Activated CD4-positive, alpha-beta T cell treated with anti-CD3 and anti-CD28 coated beads for 48 hours (primary cell): ENCODE measurements around the gene CRYBB1.

Experiments used
- DNase-seq: peaks from one replicate; pipeline ENCODE4 v3.0.0-alpha.2; 2020

CRYBB1 gene

GRCh38 chr22:26617271-26618199 lies at the start of gene CRYBB1:
Gene CRYBB1, minus strand, starts transcription at chr22:26618027. Its CDS starts 1,708 bp downstream, at chr22:26616319.
- DNase-seq = no peak

GRCh38 chr22:26667140-26667539 lies 49.3 kb upstream of the CRYBB1 start:
- DNase-seq = no peak

- DNase-seq = no peak
Observed at GRCh38 chr22:26665813-26666231, 48.0 kb upstream of the CRYBB1 start.

GRCh38 chr22:26663374-26663923 lies 45.6 kb upstream of the CRYBB1 start:
- no peak for DNase-seq

- DNase-seq = no peak
Observed at GRCh38 chr22:26662160-26662559, 44.3 kb upstream of the CRYBB1 start.

GRCh38 chr22:26660961-26661578 lies 43.2 kb upstream of the CRYBB1 start:
- no peak for DNase-seq

- DNase-seq = no peak
Observed at GRCh38 chr22:26660356-26660755, 42.5 kb upstream of the CRYBB1 start.

GRCh38 chr22:26658671-26659478 lies 41.0 kb upstream of the CRYBB1 start:
- DNase-seq = peak; percentile 89

GRCh38 chr22:26658161-26658560 lies 40.3 kb upstream of the CRYBB1 start:
- peak; percentile 20 for DNase-seq

GRCh38 chr22:26656891-26657851 lies 39.3 kb upstream of the CRYBB1 start, which contains the start of gene MIAT:
Gene MIAT, plus strand, starts transcription at chr22:26657588.
- peak; percentile 79 for DNase-seq

GRCh38 chr22:26651815-26652214 lies 34.0 kb upstream of the CRYBB1 start:
- no peak for DNase-seq

GRCh38 chr22:26650722-26651421 lies 33.0 kb upstream of the CRYBB1 start:
- DNase-seq = peak; percentile 38

GRCh38 chr22:26648528-26649388 lies 30.9 kb upstream of the CRYBB1 start:
- DNase-seq = no peak

GRCh38 chr22:26648011-26648497 lies 30.2 kb upstream of the CRYBB1 start:
- DNase-seq = peak; percentile 51

- DNase-seq = no peak
Observed at GRCh38 chr22:26646158-26646557, 28.3 kb upstream of the CRYBB1 start.

- DNase-seq = no peak
Observed at GRCh38 chr22:26643418-26644100, 25.7 kb upstream of the CRYBB1 start.

GRCh38 chr22:26642465-26643417 lies 24.9 kb upstream of the CRYBB1 start:
- DNase-seq = peak; percentile 86

- no peak for DNase-seq
Observed at GRCh38 chr22:26636296-26636695, 18.5 kb upstream of the CRYBB1 start.
